DOHH2 (cell line): ENCODE results near the gene OR4K1.

Source experiments
- EZH2phosphoT487 ChIP-seq: fragments of 200-600 bp; sonication (generic); IDR thresholded peaks from 2 replicates; pipeline ENCODE4 v1.6.1; 2017; ENCODE audit warnings: borderline replicate concordance, mild to moderate bottlenecking, antibody characterized with exemption, low read length, moderate library complexity, mixed read lengths
- TF ChIP-seq, protein P1 (sequence below): fragments of 200-600 bp; sonication (generic); IDR thresholded peaks from one replicate; pipeline ENCODE4 v1.5.1; 2014; ENCODE audit warnings: antibody characterized with exemption, mild to moderate bottlenecking, low read depth, low read length; ENCODE audit not compliant: poor library complexity, severe bottlenecking

DNA sequence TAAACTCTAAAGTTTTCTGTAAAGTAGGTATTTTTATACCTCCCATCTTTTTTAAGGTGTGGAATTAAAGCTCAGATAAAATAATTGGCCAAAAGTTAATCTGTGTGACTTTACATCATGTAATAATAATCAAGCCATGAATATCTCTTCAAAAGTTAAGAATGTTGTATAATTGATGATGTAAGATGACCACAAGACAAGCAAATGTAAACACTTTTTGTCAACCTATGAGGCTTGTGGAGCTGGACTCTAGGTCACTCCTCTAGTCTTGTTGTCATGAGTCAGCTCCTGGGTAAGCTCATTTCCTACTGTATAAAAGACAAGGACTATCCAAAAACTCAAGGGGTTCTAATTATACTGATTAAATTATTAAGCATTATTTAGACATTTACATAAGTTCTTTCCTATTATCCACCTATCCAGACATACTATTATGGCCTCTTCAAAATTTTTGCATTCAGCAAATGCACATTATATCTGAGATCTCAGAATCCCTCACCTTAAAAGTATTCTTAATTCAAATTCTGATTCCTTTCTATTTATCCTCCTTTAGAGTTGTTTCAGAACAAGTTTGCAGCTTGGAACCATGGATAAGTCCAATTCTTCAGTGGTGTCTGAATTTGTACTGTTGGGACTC is 10.6 kb upstream of the OR4K1 start, which contains the start of gene OR4K5:
- TF ChIP-seq, protein P1, sequence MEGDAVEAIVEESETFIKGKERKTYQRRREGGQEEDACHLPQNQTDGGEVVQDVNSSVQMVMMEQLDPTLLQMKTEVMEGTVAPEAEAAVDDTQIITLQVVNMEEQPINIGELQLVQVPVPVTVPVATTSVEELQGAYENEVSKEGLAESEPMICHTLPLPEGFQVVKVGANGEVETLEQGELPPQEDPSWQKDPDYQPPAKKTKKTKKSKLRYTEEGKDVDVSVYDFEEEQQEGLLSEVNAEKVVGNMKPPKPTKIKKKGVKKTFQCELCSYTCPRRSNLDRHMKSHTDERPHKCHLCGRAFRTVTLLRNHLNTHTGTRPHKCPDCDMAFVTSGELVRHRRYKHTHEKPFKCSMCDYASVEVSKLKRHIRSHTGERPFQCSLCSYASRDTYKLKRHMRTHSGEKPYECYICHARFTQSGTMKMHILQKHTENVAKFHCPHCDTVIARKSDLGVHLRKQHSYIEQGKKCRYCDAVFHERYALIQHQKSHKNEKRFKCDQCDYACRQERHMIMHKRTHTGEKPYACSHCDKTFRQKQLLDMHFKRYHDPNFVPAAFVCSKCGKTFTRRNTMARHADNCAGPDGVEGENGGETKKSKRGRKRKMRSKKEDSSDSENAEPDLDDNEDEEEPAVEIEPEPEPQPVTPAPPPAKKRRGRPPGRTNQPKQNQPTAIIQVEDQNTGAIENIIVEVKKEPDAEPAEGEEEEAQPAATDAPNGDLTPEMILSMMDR, result no peak
- TF ChIP-seq EZH2phosphoT487, result no peak
